Left lung (tissue), 10 donors: ENCODE data around the gene ZSCAN1. TPM values are rescaled to one million over a fixed set of nuclear protein-coding genes. Genes with fewer than 3 reads are reported as not detected.

Source experiments
- ATAC-seq: fragments of 200-7000 bp; cut with Tn5 transposase; one replicate; pipeline ENCODE4 v1.9.1; 2020; ENCODE audit warnings: moderate library complexity
- DNase-seq, 4 donors: peaks; one replicate each; pipeline ENCODE4 v3.0.0-alpha.2; 2013 to 2020
- H3K27ac ChIP-seq, 2 donors: fragments of 200-600 bp; sonication (generic) in 1 of 2; one replicate each; pipeline versions ENCODE4 v1.5.0 to v1.8.0; 2020 to 2021
- H3K27me3 ChIP-seq, 2 donors: fragments of 200-600 bp; sonication (generic) in 1 of 2; one replicate each; pipeline versions ENCODE4 v1.5.0 to v1.8.0; 2020 to 2021
- H3K36me3 ChIP-seq, 2 donors: fragments of 200-600 bp; sonication (generic) in 1 of 2; one replicate each; pipeline versions ENCODE4 v1.5.0 to v1.8.0; 2020 to 2021
- H3K4me1 ChIP-seq, 2 donors: fragments of 200-600 bp; one replicate each; pipeline ENCODE4 v1.8.0; 2021
- H3K4me3 ChIP-seq, 2 donors: fragments of 200-600 bp; sonication (generic) in 1 of 2; one replicate each; pipeline versions ENCODE4 v1.5.0 to v1.8.0; 2020 to 2021; ENCODE audit warnings: mild to moderate bottlenecking in 1 of 2
- H3K9me3 ChIP-seq, 2 donors: fragments of 200-600 bp; sonication (generic) in 1 of 2; one replicate each; pipeline versions ENCODE4 v1.5.0 to v1.8.0; 2020 to 2021
- CTCF ChIP-seq, 2 donors: fragments of 200-600 bp; sonication (generic) in 1 of 2; IDR thresholded peaks; one replicate each; pipeline versions ENCODE4 v1.5.0 to v1.8.0; 2021; ENCODE audit warnings: antibody characterized with exemption in 2 of 2
- intact Hi-C, 2 donors: fragments of 100-400 bp; cut with DNase I; formaldehyde crosslinking; loops; one replicate each; pipeline versions ENCODE4 v1.11.2 to v1.14.2; 2022
- polyA plus RNA-seq, 6 donors: library from polyadenylated mRNA; unstranded; fragments of 120-200 nt; gene quantifications; one replicate each; pipeline ENCODE4 v1.2.1, GENCODE V29; 2013; ENCODE audit not compliant: insufficient read length in 6 of 6
- total RNA-seq, 2 donors: library from RNA; stranded (reverse); fragmentation: NEBNext Ultra II Directional; extraction: Animal tissue kit (Norgen Biotek cat#: 25700); gene quantifications; one replicate each; pipeline ENCODE4 v1.2.1, GENCODE V29; 2021
- donor health status: DM: no; HTN: yes; CAD: no.
- donor health status: DM: no; HTN: no; CAD: no.

ZSCAN1 gene
- total and polyA plus RNA-seq, 8 donors, result 0.47 to 3.4 (median 2.4) TPM; not detected in 1

- H3K27me3 ChIP-seq, result no peaks in the 10 kb centered on the region
- no peak for TF ChIP-seq CTCF (IDR thresholded peaks at IDR 0.05)
- H3K4me1 ChIP-seq, result no peaks in the 10 kb centered on the region
- H3K27ac ChIP-seq, result no peak overlapping the region
- peaks cover 0 to 47% of the 10 kb centered on the region in 2 donors for H3K36me3 ChIP-seq
- intact Hi-C loops, result no loop called here
- peaks cover 4 to 100% of the 10 kb centered on the region in 2 donors for H3K9me3 ChIP-seq
- DNase-seq (no peak), ATAC-seq (no peak)
- H3K4me3 ChIP-seq, result no peak overlapping the region
Measured at GRCh38 chr19:58083021-58083420, 49.2 kb downstream of the ZSCAN1 start.

GRCh38 chr19:58084596-58085347 lies 50.9 kb downstream of the ZSCAN1 start:
- ATAC-seq (peak; percentile 13), DNase-seq (no peak)
- Histone ChIP-seq H3K27me3 (no peaks in the 10 kb centered on the region), H3K36me3 (peaks cover 0 to 59% of the 10 kb centered on the region in 2 donors), H3K4me1 (no peaks in the 10 kb centered on the region), H3K4me3 (no peak overlapping the region), H3K9me3 (peaks cover 4 to 97% of the 10 kb centered on the region in 2 donors), H3K27ac (no peak overlapping the region)
- intact Hi-C loops, result no loop called here
- TF ChIP-seq CTCF (IDR thresholded peaks at IDR 0.05), result no peak

GRCh38 chr19:58085348-58085875 lies 51.6 kb downstream of the ZSCAN1 start:
- TF ChIP-seq CTCF (IDR thresholded peaks at IDR 0.05), result no peak
- Histone ChIP-seq H3K27ac (no peak overlapping the region), H3K27me3 (no peaks in the 10 kb centered on the region), H3K36me3 (peaks cover 0 to 63% of the 10 kb centered on the region in 2 donors), H3K4me3 (no peak overlapping the region), H3K4me1 (no peaks in the 10 kb centered on the region), H3K9me3 (peaks cover 4 to 97% of the 10 kb centered on the region in 2 donors)
- intact Hi-C loops, result no loop called here
- DNase-seq, result peak in 1 of 4 donors; percentile 76
- ATAC-seq, result peak; percentile 11

GRCh38 chr19:58086825-58087710 lies 53.2 kb downstream of the ZSCAN1 start:
- TF ChIP-seq CTCF (IDR thresholded peaks at IDR 0.05), result no peak
- H3K36me3 ChIP-seq, result peaks cover 0 to 70% of the 10 kb centered on the region in 2 donors
- peaks cover 4 to 97% of the 10 kb centered on the region in 2 donors for H3K9me3 ChIP-seq
- intact Hi-C loops, result no loop called here
- H3K4me1 ChIP-seq, result no peaks in the 10 kb centered on the region
- H3K27me3 ChIP-seq, result no peaks in the 10 kb centered on the region
- ATAC-seq, result no peak
- no peak for DNase-seq
- no peak overlapping the region for H3K27ac ChIP-seq
- H3K4me3 ChIP-seq, result no peak overlapping the region
